ENCODE results near the gene WDR55.
"Not testable (repeated sequence)": the region's sequence is repeated elsewhere in the genome, so short reads cannot be mapped to it uniquely, and the experiment has no call there.

WDR55 gene, protein sequence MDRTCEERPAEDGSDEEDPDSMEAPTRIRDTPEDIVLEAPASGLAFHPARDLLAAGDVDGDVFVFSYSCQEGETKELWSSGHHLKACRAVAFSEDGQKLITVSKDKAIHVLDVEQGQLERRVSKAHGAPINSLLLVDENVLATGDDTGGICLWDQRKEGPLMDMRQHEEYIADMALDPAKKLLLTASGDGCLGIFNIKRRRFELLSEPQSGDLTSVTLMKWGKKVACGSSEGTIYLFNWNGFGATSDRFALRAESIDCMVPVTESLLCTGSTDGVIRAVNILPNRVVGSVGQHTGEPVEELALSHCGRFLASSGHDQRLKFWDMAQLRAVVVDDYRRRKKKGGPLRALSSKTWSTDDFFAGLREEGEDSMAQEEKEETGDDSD

DNA sequence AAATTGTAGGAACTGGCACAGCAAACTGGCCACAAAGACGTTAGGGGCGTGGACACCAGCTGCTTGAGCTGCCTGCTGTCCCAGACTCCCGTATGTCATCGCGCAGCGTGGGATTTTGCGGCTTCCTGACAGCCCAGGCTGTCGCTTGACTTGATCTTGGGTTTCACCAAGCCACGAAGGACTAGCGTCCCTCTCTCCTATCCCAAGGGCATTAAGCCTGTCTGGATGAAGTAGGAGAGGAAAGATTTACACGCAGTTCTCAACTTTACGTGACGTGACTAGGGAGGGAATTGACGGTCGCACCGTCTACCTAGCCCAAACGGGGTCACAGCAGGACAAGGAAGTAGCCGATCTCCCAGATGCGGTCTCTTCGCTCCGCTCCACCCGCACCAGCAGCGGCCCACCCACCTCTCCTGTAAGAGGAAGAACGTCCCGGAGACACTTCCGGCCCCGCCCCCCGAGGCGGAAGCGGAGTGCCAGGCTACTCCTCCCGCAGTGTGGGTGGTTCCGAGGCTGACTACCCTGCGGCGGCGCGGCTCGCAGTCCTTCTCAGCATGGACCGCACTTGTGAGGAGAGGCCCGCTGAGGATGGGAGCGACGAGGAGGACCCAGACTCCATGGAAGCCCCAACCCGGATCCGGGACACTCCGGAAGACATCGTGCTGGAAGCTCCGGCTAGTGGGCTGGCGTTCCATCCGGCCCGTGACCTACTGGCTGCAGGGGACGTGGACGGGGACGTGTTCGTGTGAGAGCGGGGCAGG lies at the start of gene WDR55:
TSS of gene WDR55 (plus strand) at position 546 of the 761 bp plus-strand sequence. CDS start at position 555, 9 bp downstream.
- DNase-seq: peak; percentile 92

DNA sequence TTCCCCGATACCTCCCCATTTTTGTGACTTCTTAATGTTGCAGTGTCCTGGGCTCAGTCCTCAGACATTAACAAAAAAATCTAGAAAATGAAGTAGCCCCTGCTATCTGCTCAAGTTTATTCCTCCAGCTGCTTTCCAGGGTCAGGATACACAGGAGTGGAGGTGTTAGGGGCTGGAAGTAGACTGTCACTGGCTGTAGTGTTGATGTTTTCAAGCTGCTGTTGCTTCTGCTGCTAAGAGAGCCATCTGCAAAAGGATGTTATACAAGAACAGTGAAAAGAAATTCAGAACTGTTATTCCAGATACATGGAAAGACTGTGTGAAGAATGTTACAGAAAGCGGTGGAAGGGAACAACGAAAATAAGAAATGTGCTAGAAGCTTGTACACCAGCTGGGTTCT lies 42.4 kb upstream of the WDR55 start:
- DNase-seq: no peak

DNA sequence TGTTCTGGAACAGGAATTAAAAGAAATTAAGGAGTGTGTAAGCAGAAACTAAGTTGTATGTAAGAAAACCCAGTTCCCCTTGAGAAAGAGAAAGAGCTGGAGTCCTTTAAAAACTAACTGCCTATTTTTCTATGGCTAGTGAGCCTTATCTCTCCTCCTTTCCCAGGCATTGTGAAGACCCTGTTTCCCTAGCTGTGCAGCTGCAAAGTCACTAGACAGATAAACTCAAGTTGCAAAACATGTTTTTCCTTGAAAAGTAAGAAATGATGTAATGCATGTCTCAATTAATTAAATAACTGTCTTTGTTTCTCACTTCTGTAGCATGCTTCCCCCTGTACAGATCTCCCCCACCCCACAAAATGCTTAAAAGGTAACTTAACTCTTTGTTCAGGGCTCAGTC lies 41.6 kb upstream of the WDR55 start:
- not testable (repeated sequence) for DNase-seq

DNA sequence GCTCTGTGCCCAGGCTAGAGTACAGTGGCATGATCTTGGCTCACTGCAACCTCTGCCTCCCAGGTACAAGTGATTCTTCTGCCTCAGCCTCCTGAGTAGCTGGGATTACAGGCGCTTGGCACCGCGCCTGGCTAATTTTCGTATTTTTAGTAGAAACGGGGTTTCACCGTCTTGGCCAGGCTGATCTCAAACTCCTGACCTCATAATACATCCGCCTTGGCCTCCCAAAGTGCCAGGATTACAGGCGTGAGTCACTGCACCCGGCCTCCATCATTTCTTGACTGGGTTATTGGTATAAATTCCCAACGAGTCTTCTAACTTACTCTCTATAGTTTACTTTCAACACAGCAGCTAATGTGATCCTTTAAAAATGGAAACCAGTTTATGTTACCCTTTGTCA lies 39.8 kb upstream of the WDR55 start:
- DNase-seq: not testable (repeated sequence)

DNA sequence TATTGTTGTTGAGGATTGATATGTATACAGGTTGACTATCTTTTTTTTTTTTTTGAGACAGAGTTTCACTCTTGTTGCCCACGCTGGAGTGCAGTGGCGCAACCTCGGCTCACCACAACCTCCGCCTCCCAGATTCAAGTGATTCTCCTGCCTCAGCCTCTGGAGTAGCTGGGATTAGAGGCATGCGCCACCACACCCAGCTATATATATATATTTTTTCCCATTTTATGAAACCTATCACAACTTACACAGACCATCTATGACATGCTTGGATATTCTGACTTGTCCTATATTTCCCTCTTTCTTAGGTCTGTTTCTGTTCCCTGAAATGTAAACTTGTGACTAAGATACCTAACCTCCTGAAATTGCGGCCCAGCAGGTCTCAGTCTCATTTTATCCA lies 36.7 kb upstream of the WDR55 start:
- no peak for DNase-seq

DNA sequence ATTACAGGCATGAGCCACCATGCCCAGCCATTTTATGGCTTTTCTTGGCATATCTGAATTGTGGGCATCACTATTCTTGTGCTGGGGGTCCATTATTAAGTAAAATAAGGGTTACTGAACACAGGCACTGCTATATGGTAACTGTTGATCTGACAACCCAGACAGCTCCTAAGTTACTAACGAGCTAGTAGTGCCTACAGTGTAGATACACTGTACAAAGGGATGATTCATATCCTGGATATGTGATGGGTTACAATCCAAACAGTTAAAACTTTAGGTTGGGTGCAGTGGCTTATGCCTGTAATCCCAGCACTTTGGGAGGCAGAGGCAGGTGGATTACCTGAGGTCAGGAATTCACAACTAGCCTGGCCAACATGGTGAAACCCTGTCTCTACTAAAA lies 36.0 kb upstream of the WDR55 start:
- DNase-seq: no peak

DNA sequence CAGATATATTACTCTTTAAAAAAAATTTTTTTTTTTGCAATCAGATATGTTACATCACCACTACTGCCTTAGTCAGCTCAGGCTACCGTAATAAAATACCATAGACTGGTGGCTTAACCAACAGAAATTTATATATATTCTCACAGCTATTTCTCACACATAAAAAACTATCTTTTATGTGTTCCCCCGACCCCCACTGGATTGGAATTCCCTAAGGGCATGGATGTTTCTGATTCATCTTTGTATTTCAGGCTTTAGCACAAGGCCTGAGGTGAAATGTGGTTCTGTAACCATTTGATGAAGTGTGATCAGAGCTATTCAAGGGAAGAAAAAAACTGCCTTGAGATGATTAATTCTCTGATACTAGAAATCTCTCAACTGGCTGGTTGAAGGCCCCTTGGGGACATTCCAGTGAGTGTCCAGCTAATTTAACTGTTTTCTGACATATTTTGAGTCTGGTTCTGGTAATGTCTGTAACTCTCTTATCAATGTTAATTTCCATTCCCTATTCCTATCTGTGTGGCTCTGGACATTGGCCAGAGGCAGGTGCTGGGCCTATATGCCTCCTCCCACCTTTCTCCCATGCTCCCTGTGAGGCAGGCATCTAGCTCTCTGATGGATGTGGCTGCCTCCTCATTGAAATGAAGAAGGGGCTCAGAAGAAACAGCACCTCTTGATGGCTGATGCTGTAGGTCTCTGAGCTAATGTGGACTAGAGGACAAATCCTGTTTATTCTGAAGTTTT lies 34.2 kb upstream of the WDR55 start:
- no peak for DNase-seq

DNA sequence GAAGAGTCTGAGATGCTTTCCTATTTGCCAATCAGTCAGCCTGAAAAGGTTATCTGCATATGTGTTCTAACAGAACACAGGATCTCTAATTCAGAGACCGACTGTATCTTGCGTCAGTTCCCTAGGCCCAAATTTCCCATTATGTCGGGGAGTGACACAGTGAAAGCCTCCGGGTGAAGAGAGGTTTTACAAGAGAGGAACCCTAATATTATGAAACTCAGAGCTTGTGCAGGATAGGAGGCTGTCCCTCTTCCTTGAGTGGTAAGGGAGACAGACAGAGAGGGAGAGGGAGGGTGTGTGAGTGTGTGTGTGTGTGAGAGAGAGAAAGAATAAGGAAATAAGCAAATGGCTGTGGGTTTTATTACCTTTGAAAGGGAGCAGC lies 33.7 kb upstream of the WDR55 start:
- no peak for DNase-seq

DNA sequence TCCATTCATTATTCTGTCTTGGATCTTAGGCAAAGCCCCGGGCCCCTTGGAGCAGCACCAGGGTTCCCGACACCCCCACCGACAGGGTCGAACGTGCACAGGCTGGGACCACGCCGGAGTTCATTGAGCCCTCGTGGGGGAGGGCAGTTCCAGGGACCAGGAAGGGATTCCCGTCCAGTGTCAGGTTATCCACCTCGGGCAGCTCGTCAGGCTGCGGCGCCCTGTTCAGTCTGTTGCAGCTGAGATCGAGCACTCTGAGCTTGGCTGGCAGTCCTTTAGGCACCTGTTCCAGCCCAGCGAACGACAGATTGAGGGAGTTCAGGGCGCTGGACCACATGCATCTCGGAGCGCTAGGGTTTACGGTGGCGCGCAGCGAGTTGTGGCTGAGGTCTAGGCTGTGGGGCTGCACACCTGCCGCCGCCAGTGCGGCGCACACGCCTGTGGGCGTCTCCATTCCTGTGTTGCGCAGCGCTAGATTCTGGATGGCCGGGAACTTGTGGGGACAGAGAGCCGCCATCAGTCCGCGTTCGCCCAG lies 32.8 kb upstream of the WDR55 start:
- DNase-seq: no peak

DNA sequence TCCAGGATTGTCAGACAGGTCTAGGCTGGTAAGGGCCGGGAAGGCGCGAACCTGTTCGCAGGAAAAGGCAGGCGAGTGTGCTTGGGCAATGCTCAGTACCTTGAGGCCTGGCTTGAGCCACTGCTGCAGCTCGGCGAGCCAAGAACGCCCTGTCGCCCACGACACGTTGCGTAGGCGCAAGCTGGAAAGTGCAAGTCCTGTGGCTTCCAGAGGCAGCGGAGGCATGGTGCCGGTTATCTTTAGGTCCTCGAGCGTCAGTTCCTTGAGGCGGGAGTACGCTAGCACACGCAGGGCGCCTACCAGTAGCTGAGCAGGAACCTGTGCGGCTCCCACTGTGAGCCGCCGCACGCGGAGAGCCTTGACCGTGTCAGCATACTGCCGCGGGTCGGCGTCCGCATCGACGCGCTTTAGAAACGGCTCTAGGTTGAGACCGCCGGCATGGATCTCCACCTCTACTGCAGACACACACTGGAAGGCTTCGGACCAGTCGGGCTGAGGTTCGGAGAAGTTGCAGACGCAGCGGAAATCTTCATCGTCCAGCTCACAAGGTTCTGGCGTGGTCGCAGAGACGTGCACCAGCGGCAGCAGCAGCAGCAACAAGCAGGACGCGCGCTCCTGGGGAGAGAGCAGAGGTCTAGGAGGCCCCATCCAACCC lies 32.2 kb upstream of the WDR55 start:
- no peak for DNase-seq

DNA sequence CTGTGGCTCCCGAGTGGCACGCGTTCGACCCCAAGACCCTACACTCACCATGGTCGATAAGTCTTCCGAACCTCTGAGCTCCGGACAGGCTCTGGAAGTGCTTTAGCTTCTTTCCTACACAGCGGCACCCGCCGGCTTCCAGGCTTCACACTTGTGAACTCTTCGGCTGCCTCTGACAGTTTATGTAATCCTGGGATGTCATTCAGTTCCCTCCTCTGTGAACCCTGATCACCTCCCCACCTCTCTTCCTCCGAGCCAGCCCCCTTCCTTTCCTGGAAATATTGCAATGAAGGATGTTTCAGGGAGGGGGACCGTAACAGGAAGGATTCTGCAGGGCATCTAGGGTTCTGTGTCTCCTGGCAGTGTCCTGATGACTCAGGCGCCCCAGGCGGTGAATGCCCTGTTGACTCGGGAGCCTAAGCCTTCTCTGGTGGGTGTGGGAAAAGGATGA lies 31.7 kb upstream of the WDR55 start, which contains the start of gene CD14:
TSS of gene CD14 (minus strand) at position 155 of the 451 bp plus-strand sequence. CDS start at position 51, 104 bp downstream.
- no peak for DNase-seq

DNA sequence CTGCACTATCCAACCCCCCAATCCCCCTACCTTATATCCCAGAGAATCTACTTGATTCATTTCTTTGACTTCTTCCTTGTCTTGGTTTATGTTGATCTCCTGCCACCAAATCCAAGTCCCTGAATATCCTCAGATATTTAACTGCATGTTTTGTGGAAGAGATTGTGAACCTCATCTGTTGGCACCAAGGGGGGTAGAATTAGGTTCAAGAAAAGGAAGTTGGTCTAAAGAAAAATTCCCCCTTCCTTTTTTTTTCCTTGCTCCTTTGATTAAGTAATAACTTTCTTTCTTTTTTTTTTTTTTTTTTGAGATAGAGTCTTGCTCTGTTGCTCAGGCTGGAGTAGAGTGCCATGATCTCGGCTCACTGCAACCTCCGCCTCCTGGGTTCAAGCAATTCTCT lies 31.2 kb upstream of the WDR55 start:
- no peak for DNase-seq

DNA sequence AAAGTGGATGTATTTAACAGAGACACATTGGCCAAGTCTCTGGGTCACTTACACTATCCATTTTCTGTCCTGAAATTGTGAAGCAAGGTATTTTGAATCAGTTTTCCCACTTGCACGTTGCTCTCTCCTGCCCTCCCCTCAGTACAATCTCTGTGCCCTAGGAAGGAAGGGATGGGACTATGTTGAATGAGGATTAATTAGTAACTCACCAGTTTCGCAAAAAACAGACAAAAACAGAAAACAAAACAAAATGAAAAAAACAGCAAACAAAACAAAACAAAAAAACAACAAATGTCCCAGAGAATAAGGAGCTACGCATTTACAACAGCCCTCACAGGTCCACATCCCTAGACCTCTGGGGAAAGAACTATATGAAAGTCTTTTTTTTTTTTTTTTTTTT lies 30.6 kb upstream of the WDR55 start:
- no peak for DNase-seq

DNA sequence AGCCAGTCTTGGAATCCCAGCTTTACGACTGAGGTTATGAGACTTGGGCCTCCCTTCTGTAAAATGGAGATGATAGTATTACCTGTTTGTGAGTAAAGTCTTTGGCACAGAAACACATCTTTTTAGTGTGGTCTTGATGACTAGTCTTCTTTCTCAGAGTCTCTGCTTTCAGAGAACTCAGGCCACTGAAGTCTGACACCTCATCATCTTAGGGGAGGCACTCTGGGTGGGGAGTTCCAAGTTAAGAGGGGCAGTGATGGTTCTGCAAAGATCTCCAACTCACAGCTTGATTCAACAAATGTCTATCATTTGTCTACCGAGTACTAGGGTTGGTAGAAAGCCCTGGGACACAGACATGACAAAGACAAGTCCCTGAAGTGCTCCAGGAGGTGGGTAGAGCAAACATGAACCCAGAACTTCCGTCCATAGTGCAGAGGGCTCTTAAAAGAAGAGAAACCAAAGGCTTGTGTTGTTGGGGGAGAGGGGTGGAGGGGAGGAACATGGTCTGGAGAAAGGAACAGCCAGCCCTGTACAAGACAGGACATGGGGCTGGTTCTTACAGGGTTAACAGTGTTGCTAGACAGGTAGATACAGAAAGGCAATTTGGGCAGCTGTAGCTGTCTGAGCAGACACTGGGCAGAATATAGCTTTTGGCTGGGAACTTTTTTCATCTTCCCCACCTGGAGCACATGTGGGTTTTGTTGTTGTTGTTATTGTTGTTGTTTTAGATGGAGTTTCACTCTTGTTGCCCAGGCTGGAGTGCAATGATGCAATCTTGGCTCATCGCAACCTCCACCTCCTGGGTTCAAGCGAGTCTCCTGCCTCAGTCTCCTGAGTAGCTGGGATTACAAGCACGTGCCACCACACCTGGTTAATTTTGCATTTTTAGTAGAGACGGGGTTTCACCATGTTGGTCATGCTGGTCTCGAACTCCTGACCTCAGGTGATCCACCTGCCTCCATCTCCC lies 29.1 kb upstream of the WDR55 start:
- DNase-seq: no peak

DNA sequence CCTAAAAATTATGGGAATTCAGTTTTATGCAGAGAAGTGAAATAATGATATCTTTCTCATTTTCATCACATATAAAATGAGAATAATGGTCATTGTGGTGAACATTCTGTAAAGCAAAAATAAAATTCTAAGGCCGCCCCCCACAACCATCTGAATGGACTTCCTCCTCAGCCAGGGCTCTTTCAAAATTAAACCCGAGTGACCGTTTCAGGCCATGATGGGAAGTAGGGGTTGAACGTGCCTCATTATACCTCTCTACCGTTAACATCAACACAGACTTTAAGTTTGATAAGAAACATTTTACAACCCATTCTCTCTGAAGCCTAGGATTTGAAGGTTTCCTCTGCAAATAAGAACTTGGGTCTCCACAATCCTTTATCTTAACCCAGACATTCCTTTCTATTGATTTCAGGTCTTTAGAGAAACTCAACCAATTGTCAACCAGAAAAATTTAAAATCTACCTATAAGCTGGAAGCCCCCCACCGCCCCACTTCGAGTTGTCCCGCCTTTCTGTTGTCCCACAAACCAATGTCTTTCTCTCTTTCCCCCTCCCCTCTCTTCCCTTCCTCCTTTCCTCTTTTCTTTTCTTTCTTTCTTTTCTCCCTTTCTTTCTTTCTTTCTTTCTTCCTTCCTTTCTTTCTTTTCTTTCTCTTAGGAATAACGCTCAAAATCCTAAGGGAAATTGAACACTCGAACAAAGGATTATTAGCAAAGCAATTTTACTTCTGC lies 27.2 kb upstream of the WDR55 start:
- DNase-seq: no peak

DNA sequence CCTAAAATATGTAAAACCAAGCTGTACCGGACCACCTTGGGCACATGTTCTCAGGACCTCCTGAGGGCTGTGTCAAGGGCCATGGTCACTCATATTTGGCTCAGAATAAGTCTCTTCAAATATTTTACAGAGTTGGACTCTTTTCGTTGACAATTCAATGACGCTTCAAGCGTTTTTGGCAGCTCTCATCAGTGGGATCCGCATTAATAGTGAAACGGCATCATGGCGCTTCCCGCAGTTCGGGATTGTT lies 25.9 kb upstream of the WDR55 start:
- DNase-seq: not testable (repeated sequence)

DNA sequence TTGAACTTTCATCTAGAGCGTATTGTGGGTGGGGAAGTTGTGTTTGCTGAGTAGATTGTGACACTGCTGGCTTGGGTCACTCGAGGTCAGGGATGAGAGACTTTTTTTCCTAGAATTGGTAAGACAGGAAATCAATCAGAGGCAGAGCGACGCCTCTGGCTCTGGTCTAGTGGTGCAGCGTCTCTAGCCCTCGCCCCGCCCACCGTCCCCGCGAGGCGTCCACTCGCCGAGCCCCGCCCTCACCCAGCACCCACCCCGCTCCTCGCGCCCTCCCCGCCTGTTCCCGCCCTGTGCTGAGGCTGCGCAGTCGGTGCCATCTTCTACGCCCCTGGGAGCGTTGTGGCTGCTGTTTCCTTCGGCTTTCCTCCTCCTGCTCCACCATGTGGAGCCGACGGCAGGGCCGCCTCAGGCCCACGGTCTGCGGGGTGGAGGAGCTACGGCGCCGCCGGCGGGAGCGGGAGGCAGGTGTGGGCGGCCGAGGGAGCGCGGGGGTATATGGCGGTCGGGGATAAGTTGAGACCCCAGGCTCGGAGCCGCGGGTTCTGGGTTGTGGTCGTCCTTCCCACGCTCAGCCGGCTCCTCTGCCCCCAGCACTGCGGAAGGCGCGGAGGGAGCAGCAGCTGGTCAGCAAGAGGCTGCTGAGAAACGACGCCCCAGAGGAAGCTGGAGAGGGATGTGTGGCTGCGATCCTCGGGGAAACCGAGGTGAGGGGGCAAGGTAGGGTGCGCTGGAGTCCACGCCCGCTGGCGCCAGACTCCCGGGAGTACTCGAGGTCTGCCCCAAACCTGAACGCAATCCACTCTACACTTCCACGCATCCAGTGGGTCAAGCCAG lies 25.3 kb upstream of the WDR55 start, which contains the start of gene TMCO6:
TSS of gene TMCO6 (plus strand) at position 304 of the 834 bp plus-strand sequence. CDS start at position 381, 77 bp downstream.
- peak; percentile 88 for DNase-seq

DNA sequence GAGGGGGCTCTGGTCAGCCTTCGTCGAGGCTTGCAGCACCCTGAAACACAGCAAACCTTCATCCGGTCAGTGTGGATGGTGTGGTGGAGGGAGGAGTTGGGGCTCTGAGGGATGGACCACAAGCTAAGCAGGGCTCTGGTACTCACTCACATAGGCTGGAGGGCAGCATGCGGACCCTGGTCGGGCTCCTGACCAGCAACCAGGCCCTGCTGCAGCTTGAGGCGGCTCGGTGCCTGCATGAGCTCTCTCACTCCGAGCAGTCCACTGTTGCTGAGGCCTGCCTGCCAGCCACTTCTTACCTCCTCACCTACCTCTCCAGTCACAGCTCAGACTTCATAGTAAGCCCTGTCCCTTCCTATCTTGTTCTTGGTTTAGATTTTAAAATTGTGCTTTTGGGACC lies 23.0 kb upstream of the WDR55 start:
- no peak for DNase-seq

DNA sequence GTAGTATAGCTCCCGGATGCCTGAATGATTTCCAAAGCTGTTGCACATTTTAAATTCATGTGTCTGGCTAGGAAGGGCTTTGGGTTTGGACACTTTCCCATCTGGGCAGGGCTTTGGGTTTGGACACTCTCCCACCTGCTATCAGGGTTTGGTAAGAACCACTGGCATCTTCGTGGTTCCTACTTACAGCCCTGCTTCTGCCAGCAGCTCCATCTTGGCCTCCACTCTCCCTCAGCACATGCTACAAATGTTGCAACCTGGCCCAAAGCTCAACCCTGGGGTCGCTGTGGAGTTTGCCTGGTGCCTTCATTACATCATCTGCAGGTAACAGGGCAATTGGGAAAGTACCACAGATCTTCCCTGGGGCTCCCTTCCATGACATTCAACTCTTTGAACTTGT lies 22.0 kb upstream of the WDR55 start:
- DNase-seq: no peak

DNA sequence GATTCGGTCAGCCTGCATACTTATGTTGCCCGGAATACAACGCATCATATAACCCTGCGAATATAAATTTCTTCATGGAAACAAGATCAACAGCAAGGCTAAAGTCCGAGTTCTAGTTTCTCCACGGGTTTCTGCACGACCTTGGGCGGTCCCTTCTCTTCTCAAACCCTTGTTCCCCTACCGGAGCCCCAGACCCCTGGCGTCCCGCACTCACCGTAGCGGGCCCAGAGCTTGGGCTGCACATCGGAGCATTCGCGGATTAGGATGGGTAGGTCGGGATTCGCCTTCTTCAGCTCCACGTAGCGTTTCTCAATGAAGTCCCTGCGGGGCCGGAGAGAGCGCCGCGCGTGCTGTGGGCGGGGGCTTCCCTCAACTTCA lies 17.7 kb upstream of the WDR55 start:
- DNase-seq: no peak
